ENCODE measurements around the gene C8G. TPM values are rescaled to one million over a fixed set of nuclear protein-coding genes. Genes with fewer than 3 reads are reported as not detected.

Gene C8G
- total and polyA plus RNA-seq, 2 donors = 1.0 to 1.2 TPM

GRCh38 chr9:136941231-136942111 is 3.6 kb upstream of the C8G start:
- H3K27ac ChIP-seq (ENCODE audit: low read depth) = no peak overlapping the region

GRCh38 chr9:136942112-136942880 is 2.7 kb upstream of the C8G start:
- H3K27ac ChIP-seq (ENCODE audit: low read depth) = no peak overlapping the region
- H3K4me3 ChIP-seq (ENCODE audit: low read depth, low read length) = no peak overlapping the region
- DNase-seq (ENCODE audit: extremely low spot score) = no peak
- peaks cover 18% of the 10 kb centered on the region for H3K36me3 ChIP-seq (ENCODE audit: insufficient read depth)
- peaks cover 2% of the 10 kb centered on the region for H3K4me1 ChIP-seq (ENCODE audit: insufficient read depth)
- WGBS = 94% methylated on average over 60 of the region's 60 CpGs

More at GRCh38 chr9:136941231-136942111, 3.6 kb upstream of the C8G start:
- DNase-seq (ENCODE audit: extremely low spot score) = no peak
- WGBS = 95% methylated on average over 55 of the region's 55 CpGs
- H3K4me1 ChIP-seq (ENCODE audit: insufficient read depth) = peaks cover 2% of the 10 kb centered on the region
- H3K4me3 ChIP-seq (ENCODE audit: low read depth, low read length) = no peak overlapping the region
- H3K36me3 ChIP-seq (ENCODE audit: insufficient read depth) = peaks cover 18% of the 10 kb centered on the region

GRCh38 chr9:136942881-136943230 is 2.2 kb upstream of the C8G start:
- WGBS = 93% methylated on average over 16 of the region's 16 CpGs
- Histone ChIP-seq H3K27ac (ENCODE audit: low read depth) (no peak overlapping the region), H3K36me3 (ENCODE audit: insufficient read depth) (peaks cover 18% of the 10 kb centered on the region), H3K4me1 (ENCODE audit: insufficient read depth) (peaks cover 2% of the 10 kb centered on the region), H3K4me3 (ENCODE audit: low read depth, low read length) (peak overlapping the region; percentile 86)
- no peak for DNase-seq (ENCODE audit: extremely low spot score)

- no peak overlapping the region for H3K27ac ChIP-seq (ENCODE audit: low read depth)
- peak overlapping the region; percentile 86 for H3K4me3 ChIP-seq (ENCODE audit: low read depth, low read length)
- no peak for DNase-seq (ENCODE audit: extremely low spot score)
- peaks cover 2% of the 10 kb centered on the region for H3K4me1 ChIP-seq (ENCODE audit: insufficient read depth)
- H3K36me3 ChIP-seq (ENCODE audit: insufficient read depth) = peaks cover 18% of the 10 kb centered on the region
- WGBS = 22% methylated on average over 61 of the region's 61 CpGs
Observed at GRCh38 chr9:136943291-136944211, 1.5 kb upstream of the C8G start.

- no peak for DNase-seq (ENCODE audit: extremely low spot score)
- Histone ChIP-seq H3K27ac (ENCODE audit: low read depth) (peak overlapping the region; percentile 84), H3K4me3 (ENCODE audit: low read depth, low read length) (peak overlapping the region; percentile 86), H3K36me3 (ENCODE audit: insufficient read depth) (peaks cover 18% of the 10 kb centered on the region), H3K4me1 (ENCODE audit: insufficient read depth) (peaks cover 2% of the 10 kb centered on the region)
- WGBS = under 1% methylated on average over 45 of the region's 45 CpGs
Observed at GRCh38 chr9:136944212-136944518, 878 bp upstream of the C8G start.

GRCh38 chr9:136945333-136946227 is 537 bp downstream of the C8G start:
- peaks cover 2% of the 10 kb centered on the region for H3K4me1 ChIP-seq (ENCODE audit: insufficient read depth)
- 87% methylated on average over 30 of the region's 30 CpGs for WGBS

GRCh38 chr9:136946228-136947027 is 1.4 kb downstream of the C8G start:
- Histone ChIP-seq H3K36me3 (ENCODE audit: insufficient read depth) (peaks cover 8% of the 10 kb centered on the region), H3K4me1 (ENCODE audit: insufficient read depth) (peaks cover 2% of the 10 kb centered on the region), H3K27ac (ENCODE audit: low read depth) (no peak overlapping the region), H3K4me3 (ENCODE audit: low read depth, low read length) (no peak overlapping the region)
- WGBS = 81% methylated on average over 27 of the region's 27 CpGs
- DNase-seq (ENCODE audit: extremely low spot score) = no peak

More at GRCh38 chr9:136945333-136946227, 537 bp downstream of the C8G start:
- Histone ChIP-seq H3K4me3 (ENCODE audit: low read depth, low read length) (no peak overlapping the region), H3K36me3 (ENCODE audit: insufficient read depth) (peaks cover 16% of the 10 kb centered on the region), H3K27ac (ENCODE audit: low read depth) (no peak overlapping the region)
- DNase-seq (ENCODE audit: extremely low spot score) = no peak

GRCh38 chr9:136947028-136947891 is 2.2 kb downstream of the C8G start:
- Histone ChIP-seq H3K4me1 (ENCODE audit: insufficient read depth) (peaks cover 2% of the 10 kb centered on the region), H3K4me3 (ENCODE audit: low read depth, low read length) (no peak overlapping the region), H3K36me3 (ENCODE audit: insufficient read depth) (peaks cover 5% of the 10 kb centered on the region), H3K27ac (ENCODE audit: low read depth) (no peak overlapping the region)
- 71% methylated on average over 26 of the region's 26 CpGs for WGBS
- DNase-seq (ENCODE audit: extremely low spot score) = no peak

- 31% methylated on average over 15 of the region's 15 CpGs for WGBS
- no peak overlapping the region for H3K27ac ChIP-seq (ENCODE audit: low read depth)
- no peak for DNase-seq (ENCODE audit: extremely low spot score)
- H3K4me1 ChIP-seq (ENCODE audit: insufficient read depth) = peaks cover under 1% of the 10 kb centered on the region
- no peaks in the 10 kb centered on the region for H3K36me3 ChIP-seq (ENCODE audit: insufficient read depth)
- no peak overlapping the region for H3K4me3 ChIP-seq (ENCODE audit: low read depth, low read length)
Observed at GRCh38 chr9:136947955-136948510, 3.0 kb downstream of the C8G start.

GRCh38 chr9:136949239-136949816 is 4.3 kb downstream of the C8G start:
- DNase-seq (ENCODE audit: extremely low spot score) = no peak
- Histone ChIP-seq H3K4me3 (ENCODE audit: low read depth, low read length) (peak overlapping the region; percentile 49), H3K4me1 (ENCODE audit: insufficient read depth) (no peaks in the 10 kb centered on the region), H3K27ac (ENCODE audit: low read depth) (no peak overlapping the region), H3K36me3 (ENCODE audit: insufficient read depth) (no peaks in the 10 kb centered on the region)
- 13% methylated on average over 22 of the region's 22 CpGs for WGBS
